Measurements from ENCODE around the gene NELL1.

DNA sequence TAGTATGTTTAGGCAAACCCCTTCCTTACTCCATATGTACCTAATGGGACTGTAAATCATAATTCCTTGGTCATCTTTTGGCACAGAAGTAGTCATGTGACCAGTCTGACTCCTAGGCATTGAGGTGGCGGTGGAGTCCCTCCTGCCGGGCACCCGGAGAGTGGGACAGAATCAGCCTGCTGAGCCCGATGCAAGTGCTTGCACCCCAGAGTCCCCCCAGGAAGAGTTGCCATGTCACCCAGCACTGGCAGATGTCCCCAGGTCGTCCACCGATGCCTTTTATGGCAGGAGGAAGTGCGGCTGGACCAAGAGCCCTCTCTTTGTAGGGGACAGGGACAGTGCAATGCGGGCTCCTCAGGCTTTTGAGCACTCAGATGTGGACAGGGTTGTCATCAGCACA, 500.3 kb downstream of the NELL1 start:
- no peak for TF ChIP-seq POLR2A (IDR thresholded peaks at IDR 0.05)
- TF ChIP-seq, protein P1, sequence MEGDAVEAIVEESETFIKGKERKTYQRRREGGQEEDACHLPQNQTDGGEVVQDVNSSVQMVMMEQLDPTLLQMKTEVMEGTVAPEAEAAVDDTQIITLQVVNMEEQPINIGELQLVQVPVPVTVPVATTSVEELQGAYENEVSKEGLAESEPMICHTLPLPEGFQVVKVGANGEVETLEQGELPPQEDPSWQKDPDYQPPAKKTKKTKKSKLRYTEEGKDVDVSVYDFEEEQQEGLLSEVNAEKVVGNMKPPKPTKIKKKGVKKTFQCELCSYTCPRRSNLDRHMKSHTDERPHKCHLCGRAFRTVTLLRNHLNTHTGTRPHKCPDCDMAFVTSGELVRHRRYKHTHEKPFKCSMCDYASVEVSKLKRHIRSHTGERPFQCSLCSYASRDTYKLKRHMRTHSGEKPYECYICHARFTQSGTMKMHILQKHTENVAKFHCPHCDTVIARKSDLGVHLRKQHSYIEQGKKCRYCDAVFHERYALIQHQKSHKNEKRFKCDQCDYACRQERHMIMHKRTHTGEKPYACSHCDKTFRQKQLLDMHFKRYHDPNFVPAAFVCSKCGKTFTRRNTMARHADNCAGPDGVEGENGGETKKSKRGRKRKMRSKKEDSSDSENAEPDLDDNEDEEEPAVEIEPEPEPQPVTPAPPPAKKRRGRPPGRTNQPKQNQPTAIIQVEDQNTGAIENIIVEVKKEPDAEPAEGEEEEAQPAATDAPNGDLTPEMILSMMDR (IDR thresholded peaks at IDR 0.05): no peak

All from adrenal gland (tissue), 5 donors.